ENCODE results near the gene TAOK1. TPM values are rescaled to one million over a fixed set of nuclear protein-coding genes. Genes with fewer than 3 reads are reported as not detected.

TAOK1 gene
- total and polyA plus RNA-seq, 10 of the 15 experiments (the other 5 are each of a cell fraction or from before 2014, with no cell fraction given), result 2.0 to 27.1 (median 11.8) TPM

- TF ChIP-seq BCLAF1 (IDR thresholded peaks at IDR 0.05) (no peak), CREB1 (IDR thresholded peaks at IDR 0.05; ENCODE audit: low read depth) (no peak), POLR2AphosphoS5 (IDR thresholded peaks at IDR 0.05; ENCODE audit: low read length) (no peak), POU2F2 (IDR thresholded peaks at IDR 0.05; ENCODE audit: borderline replicate concordance, low read depth, low read length) (no peak), SMARCA5 (IDR thresholded peaks at IDR 0.05) (no peak)
These were observed 206.6 kb downstream of the TAOK1 start (continued) for GRCh38 chr17:29596811-29597210.

GRCh38 chr17:29597361-29598172 lies 207.4 kb downstream of the TAOK1 start:
- ChIA-PET CTCF (interaction anchor here (0.8 to 1.8 kb wide), 3 partner anchors 12 to 20 kb away, joined by 3 to 7 read pairs (median 5); no protein-coding TSS in a partner anchor), POLR2A (no interaction called here), SMC1A (ENCODE audit: uncharacterized antibody, unreplicated experiment) (no interaction called here), RAD21 (ENCODE audit: unreplicated experiment) (interaction anchor here (1.2 kb wide), 1 partner anchor 227 kb away, joined by 4 read pairs; no protein-coding TSS in a partner anchor)
- Histone ChIP-seq H3K27ac (ENCODE audit: control insufficient read depth, insufficient read depth) (no peak overlapping the region), H3K27me3 (replicated peaks in 1 of 2; ENCODE audit: control insufficient read depth in 2 of 2, insufficient read depth in 2 of 2, low read length in 1 of 2) (no peaks in the 10 kb centered on the region; a peak in 1 of 4 replicates), H3K4me3 (no peak overlapping the region), H3K4me1 (ENCODE audit: control insufficient read depth, insufficient read depth, low read length) (peaks cover 19% of the 10 kb centered on the region), H3K9ac (ENCODE audit: control insufficient read depth, insufficient read depth, low read length) (no peak overlapping the region), H3K79me2 (ENCODE audit: control insufficient read depth, insufficient read depth, low read length) (no peaks in the 10 kb centered on the region), H4K20me1 (ENCODE audit: control insufficient read depth, insufficient read depth) (no peaks in the 10 kb centered on the region), H3K9me3 (replicated peaks; ENCODE audit: control insufficient read depth, insufficient read depth, low read length) (no peaks in the 10 kb centered on the region), H3K4me2 (ENCODE audit: control insufficient read depth, insufficient read depth) (no peak overlapping the region), H2AFZ (ENCODE audit: control insufficient read depth, low read depth, low read length) (no peak overlapping the region), H3K36me3 (ENCODE audit: control insufficient read depth in 2 of 2, insufficient read depth in 2 of 2, low read length in 1 of 2) (no peaks in the 10 kb centered on the region)
- intact Hi-C loops (cut with micrococcal nuclease; ENCODE audit: unreplicated experiment) (loop anchor here (10.0 kb wide), 1 partner anchor 233 kb away; no protein-coding TSS in a partner anchor), in situ Hi-C loops (cut with MboI) (no loop called here)
- TF ChIP-seq KAT2A (conservative IDR thresholded peaks at IDR 0.05; ENCODE audit: control insufficient read depth, low read depth, low read length), result no peak
- no peak for TF ChIP-seq ZBTB33 (IDR thresholded peaks at IDR 0.05)
- no peak for TF ChIP-seq ESRRA (IDR thresholded peaks at IDR 0.05; ENCODE audit: low read length)
- TF ChIP-seq SMAD5 (IDR thresholded peaks at IDR 0.05; ENCODE audit: low read depth), result no peak
- TF ChIP-seq SP1 (IDR thresholded peaks at IDR 0.05; ENCODE audit: low read depth, low read length), result no peak
- no peak for TF ChIP-seq RUNX3 (IDR thresholded peaks at IDR 0.05; ENCODE audit: low read length)
- no peak for TF ChIP-seq ZBTB11 (CRISPR knock-in tag; IDR thresholded peaks at IDR 0.05)
- no peak for TF ChIP-seq HDAC6 (IDR thresholded peaks at IDR 0.05; ENCODE audit: unreplicated experiment)
- ATAC-seq (no peak), FAIRE-seq (no peak), DNase-seq (ENCODE audit: low read depth, low spot score) (no peak)
- no TSS peak for BruUV-seq (replicated peaks)
- WGBS (ENCODE audit: insufficient coverage, insufficient replicate concordance, low lambda C conversion rate, missing lambda C conversion rate), result 86% methylated on average over 12 of the region's 13 CpGs

All from GM12878 (cell line).